Mammary epithelial cell (primary cell): ENCODE data around the gene EYS.

Experiments used
- CTCF ChIP-seq, 2 donors: IDR thresholded peaks in 1 of 2; conservative IDR thresholded peaks in 1 of 2; 2 replicates each; pipeline ENCODE4 v1.5.1; 2011 to 2012; ENCODE audit warnings: inconsistent platforms in 2 of 2, low read length in 2 of 2, mild to moderate bottlenecking in 2 of 2, control low read depth in 1 of 2, low read depth in 1 of 2; ENCODE audit not compliant: insufficient read depth in 1 of 2; ENCODE audit errors: extremely low read depth in 1 of 2
- EZH2 ChIP-seq: IDR thresholded peaks from 2 replicates; pipeline ENCODE4 v1.6.1; 2012; ENCODE audit warnings: low read length, inconsistent platforms, borderline replicate concordance

- TF ChIP-seq CTCF (conservative IDR thresholded peaks at IDR 0.05 in 1 of 2, IDR thresholded peaks at IDR 0.05 in 1 of 2; ENCODE audit: extremely low read depth in 1 of 2, insufficient read depth in 1 of 2, low read depth in 1 of 2, low read length in 2 of 2) (no peak), EZH2 (no peak)
These were observed 710.7 kb downstream of the EYS start for GRCh38 chr6:64996301-64996700.
